Measurements from ENCODE around the gene PRDM2. TPM values are rescaled to one million over a fixed set of nuclear protein-coding genes. Genes with fewer than 3 reads are reported as not detected.

PRDM2 gene
- total RNA-seq, 2 experiments from 2014 or later, result 55.0 to 58.5 TPM

DNA sequence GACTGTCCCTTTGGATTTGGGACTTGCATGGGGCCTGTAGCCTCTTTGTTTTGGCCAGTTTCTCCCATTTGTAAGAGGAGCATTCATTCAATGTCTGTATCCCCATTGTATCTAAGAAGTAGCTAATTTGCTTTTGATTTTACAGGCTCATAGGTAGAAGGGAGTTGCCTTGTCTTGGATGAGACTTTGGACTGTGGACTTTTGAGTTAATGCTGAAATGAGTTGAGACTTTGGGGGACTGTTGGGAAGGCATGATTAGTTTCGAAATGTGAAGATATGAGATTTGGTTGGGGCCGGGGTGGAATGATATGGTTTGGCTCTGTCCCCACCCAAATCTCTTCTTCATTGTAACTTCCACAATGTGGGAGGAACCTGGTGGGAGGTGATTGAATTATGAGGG lies 151.7 kb downstream of the PRDM2 start:
- DNase-seq, result no peak
- Mint-ChIP-seq H3K4me1 (no peaks in the 10 kb centered on the region), H3K27ac (no peak overlapping the region), H3K9me3 (ENCODE audit: low read depth) (peaks cover 7% of the 10 kb centered on the region), H3K36me3 (peaks cover 4% of the 10 kb centered on the region), H3K27me3 (peaks cover 7% of the 10 kb centered on the region), H3K4me3 (no peak overlapping the region)
- ATAC-seq, result no peak
- CTCF ChIA-PET, result no interaction called here

DNA sequence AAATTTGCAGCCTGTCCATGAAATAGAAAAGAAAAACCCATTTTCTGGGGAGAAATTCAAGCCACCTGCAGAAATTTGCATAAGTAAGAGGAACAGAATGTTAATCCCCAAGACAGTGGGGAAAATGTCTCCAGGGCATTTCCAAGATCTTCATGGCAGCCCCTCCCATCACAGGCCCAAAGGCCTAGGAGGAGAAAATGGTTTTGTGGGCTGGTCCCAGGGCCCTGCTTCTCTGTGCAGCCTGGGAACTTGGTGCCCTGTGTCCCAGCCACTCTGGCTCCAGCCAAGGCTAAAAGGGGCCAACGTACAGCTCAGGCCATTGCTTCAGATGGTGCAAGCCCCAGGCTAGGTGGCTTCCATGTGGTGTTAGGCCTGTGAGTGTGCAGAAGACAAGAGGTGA lies 155.6 kb downstream of the PRDM2 start:
- Mint-ChIP-seq H3K4me1 (no peaks in the 10 kb centered on the region), H3K27ac (no peak overlapping the region), H3K36me3 (no peaks in the 10 kb centered on the region), H3K4me3 (no peak overlapping the region), H3K27me3 (peaks cover 16% of the 10 kb centered on the region), H3K9me3 (ENCODE audit: low read depth) (peaks cover 10% of the 10 kb centered on the region)
- DNase-seq, result no peak
- CTCF ChIA-PET, result no interaction called here
- ATAC-seq, result no peak

DNA sequence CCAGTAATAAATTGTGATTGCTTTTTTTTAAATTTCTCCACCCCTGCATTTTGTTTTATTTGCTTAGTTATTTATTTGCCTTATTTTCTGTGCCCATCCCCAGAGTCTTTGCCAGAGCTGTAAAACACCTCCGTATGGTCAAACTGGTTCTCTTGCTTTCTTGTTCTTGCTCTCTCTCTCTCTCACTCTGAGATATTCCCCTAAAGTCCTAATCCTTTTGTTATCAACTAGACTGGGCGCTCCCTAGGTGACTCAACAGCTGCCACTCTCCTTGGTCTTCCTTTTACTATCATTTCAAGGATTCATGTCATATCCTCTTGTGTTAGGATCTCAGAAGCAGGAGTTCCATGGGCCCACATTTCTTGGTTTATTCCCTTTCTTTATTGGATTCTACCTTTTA lies 160.0 kb downstream of the PRDM2 start:
- ATAC-seq (no peak), DNase-seq (no peak)
- CTCF ChIA-PET, result interaction anchor here (1.1 kb wide), 1 partner anchor 24 kb away, joined by 3 read pairs; no protein-coding TSS in a partner anchor
- Mint-ChIP-seq H3K4me3 (no peak overlapping the region), H3K36me3 (no peaks in the 10 kb centered on the region), H3K9me3 (ENCODE audit: low read depth) (peaks cover 6% of the 10 kb centered on the region), H3K27me3 (peaks cover 9% of the 10 kb centered on the region), H3K27ac (no peak overlapping the region), H3K4me1 (no peaks in the 10 kb centered on the region)

GRCh38 chr1:13864760-13865159 lies 164.8 kb downstream of the PRDM2 start:
- no peaks in the 10 kb centered on the region for H3K36me3 Mint-ChIP-seq
- no peak for ATAC-seq
- peaks cover 4% of the 10 kb centered on the region for H3K27me3 Mint-ChIP-seq
- no peak for DNase-seq
- no peaks in the 10 kb centered on the region for H3K4me1 Mint-ChIP-seq
- no peak overlapping the region for H3K4me3 Mint-ChIP-seq
- no peak overlapping the region for H3K27ac Mint-ChIP-seq
- no peaks in the 10 kb centered on the region for H3K9me3 Mint-ChIP-seq (ENCODE audit: low read depth)
- CTCF ChIA-PET, result no interaction called here

DNA sequence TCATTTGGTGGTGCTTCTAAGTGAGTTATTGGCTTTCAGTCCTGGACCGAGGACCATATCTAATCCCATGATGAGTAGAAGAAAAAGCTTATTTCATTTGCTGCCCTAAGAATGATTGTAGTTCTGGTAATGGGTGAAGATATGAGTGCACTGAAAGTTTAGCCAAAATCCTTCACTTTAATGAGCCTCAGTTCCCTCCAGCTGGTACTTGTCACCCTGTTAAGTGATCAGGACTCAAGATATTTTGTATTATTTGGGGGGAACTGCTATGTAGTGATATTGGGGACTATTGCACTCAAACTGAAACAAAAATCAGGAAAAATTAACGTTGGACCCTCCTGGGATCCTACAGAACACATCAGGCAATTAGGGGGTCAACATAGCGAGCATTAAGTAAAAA lies 165.9 kb downstream of the PRDM2 start:
- H3K27me3 Mint-ChIP-seq, result no peaks in the 10 kb centered on the region
- no peak overlapping the region for H3K27ac Mint-ChIP-seq
- H3K4me3 Mint-ChIP-seq, result no peak overlapping the region
- DNase-seq (no peak), ATAC-seq (no peak)
- no peaks in the 10 kb centered on the region for H3K4me1 Mint-ChIP-seq
- H3K36me3 Mint-ChIP-seq, result no peaks in the 10 kb centered on the region
- CTCF ChIA-PET, result no interaction called here
- H3K9me3 Mint-ChIP-seq (ENCODE audit: low read depth), result no peaks in the 10 kb centered on the region

DNA sequence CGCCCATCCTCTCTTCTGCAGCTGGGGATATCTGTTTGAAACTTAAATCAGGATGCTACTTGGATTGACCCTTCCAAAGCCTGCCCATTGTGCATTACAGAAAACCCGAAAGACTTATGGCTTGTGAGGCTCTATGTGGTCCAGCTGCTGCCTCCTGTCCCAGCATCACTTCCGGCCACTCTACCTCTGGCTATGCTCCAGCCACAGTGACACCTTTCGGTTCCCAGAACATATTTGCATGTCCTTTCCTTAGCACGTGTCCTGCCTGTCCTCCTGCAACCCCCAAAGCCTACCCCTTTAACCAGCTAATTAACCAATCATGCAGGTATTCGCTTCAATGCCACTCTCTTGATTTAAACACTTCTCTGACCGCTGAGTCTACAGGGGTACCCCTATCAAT lies 167.6 kb downstream of the PRDM2 start:
- Mint-ChIP-seq H3K27ac (no peak overlapping the region), H3K27me3 (no peaks in the 10 kb centered on the region), H3K4me1 (no peaks in the 10 kb centered on the region), H3K9me3 (ENCODE audit: low read depth) (no peaks in the 10 kb centered on the region), H3K36me3 (no peaks in the 10 kb centered on the region), H3K4me3 (no peak overlapping the region)
- ATAC-seq (no peak), DNase-seq (no peak)
- CTCF ChIA-PET, result no interaction called here

DNA sequence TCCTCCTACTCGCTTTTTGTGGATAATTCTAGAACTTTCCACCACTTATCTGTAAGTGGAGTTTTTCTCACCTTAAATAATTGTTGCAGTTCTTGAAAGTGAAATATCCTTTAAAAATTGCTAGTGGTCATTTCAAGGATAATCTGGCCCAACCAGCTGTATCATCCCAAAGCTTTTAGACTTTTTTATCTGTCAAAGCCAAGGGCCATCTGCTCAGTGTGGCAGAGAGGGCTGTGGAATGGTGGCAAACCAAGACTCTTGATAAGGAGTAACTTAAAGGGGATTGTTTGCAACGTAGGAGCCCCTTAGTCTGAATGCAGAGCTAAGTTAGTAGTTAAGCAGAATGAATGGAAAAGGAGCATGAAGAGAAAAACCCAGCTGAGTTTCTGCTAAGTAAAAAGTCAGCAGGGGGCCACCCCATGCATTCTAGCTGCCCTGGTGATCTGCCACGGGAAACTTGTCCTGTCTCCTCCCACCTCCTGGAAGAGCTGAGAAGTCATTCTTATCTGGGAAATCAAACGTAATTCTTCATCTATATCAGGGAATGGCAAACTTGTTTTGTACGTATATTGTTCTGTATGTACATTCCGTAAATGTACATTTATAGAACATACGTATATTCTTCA lies 169.3 kb downstream of the PRDM2 start:
- ATAC-seq, result no peak
- Mint-ChIP-seq H3K27me3 (no peaks in the 10 kb centered on the region), H3K9me3 (ENCODE audit: low read depth) (no peaks in the 10 kb centered on the region), H3K27ac (no peak overlapping the region), H3K36me3 (no peaks in the 10 kb centered on the region), H3K4me3 (no peak overlapping the region), H3K4me1 (no peaks in the 10 kb centered on the region)
- no peak for DNase-seq
- CTCF ChIA-PET, result no interaction called here

- Mint-ChIP-seq H3K27ac (no peak overlapping the region), H3K4me3 (no peak overlapping the region), H3K36me3 (no peaks in the 10 kb centered on the region), H3K27me3 (no peaks in the 10 kb centered on the region), H3K4me1 (no peaks in the 10 kb centered on the region), H3K9me3 (ENCODE audit: low read depth) (no peaks in the 10 kb centered on the region)
- CTCF ChIA-PET, result interaction anchor here (0.7 kb wide), 1 partner anchor 1537 kb away, joined by 3 read pairs; no protein-coding TSS in a partner anchor
- ATAC-seq (no peak), DNase-seq (no peak)
These were observed 171.4 kb downstream of the PRDM2 start for GRCh38 chr1:13871413-13871812.

- Mint-ChIP-seq H3K27ac (no peak overlapping the region), H3K9me3 (ENCODE audit: low read depth) (no peaks in the 10 kb centered on the region), H3K4me3 (no peak overlapping the region), H3K4me1 (no peaks in the 10 kb centered on the region), H3K36me3 (no peaks in the 10 kb centered on the region), H3K27me3 (no peaks in the 10 kb centered on the region)
- no peak for DNase-seq
- ATAC-seq, result no peak
- CTCF ChIA-PET, result no interaction called here
These were observed 171.9 kb downstream of the PRDM2 start for GRCh38 chr1:13871886-13872285.

- H3K4me3 Mint-ChIP-seq, result no peak overlapping the region
- ATAC-seq, result no peak
- no peaks in the 10 kb centered on the region for H3K4me1 Mint-ChIP-seq
- DNase-seq, result no peak
- no peaks in the 10 kb centered on the region for H3K9me3 Mint-ChIP-seq (ENCODE audit: low read depth)
- no peaks in the 10 kb centered on the region for H3K36me3 Mint-ChIP-seq
- no peaks in the 10 kb centered on the region for H3K27me3 Mint-ChIP-seq
- CTCF ChIA-PET, result no interaction called here
- H3K27ac Mint-ChIP-seq, result no peak overlapping the region
These were observed 173.0 kb downstream of the PRDM2 start for GRCh38 chr1:13873032-13873431.

Other genes with a start within 250 kb of the PRDM2 start
- not detected for gene LRRC38, start 186.2 kb upstream of the PRDM2 start, total RNA-seq
- gene PDPN, start 116.4 kb upstream of the PRDM2 start, total RNA-seq, result not detected